Measurements from ENCODE around the gene ANKAR. TPM values are rescaled to one million over a fixed set of nuclear protein-coding genes. Genes with fewer than 3 reads are reported as not detected.

The ANKAR gene
- total and polyA plus RNA-seq, 12 donors = 2.4 to 17.2 (median 6.0) TPM

- peak in 1 of 7 donors; percentile 13 for DNase-seq
- intact Hi-C loops (cut with DNase I) = no loop called here
- 86 to 90% (median 88%) methylated on average over 9 of the region's 9 CpGs for WGBS, 4 donors
- Histone ChIP-seq H3K27me3 (no peaks in the 10 kb centered on the region), H3K9me3 (replicated peaks in 1 of 3) (no peaks in the 10 kb centered on the region), H3K36me3 (replicated peaks in 1 of 2) (no peaks in the 10 kb centered on the region), H3K4me3 (no peak overlapping the region), H3K4me1 (replicated peaks in 1 of 2) (peaks cover 0 to 5% of the 10 kb centered on the region in 2 donors), H3K27ac (peak overlapping the region in 2 of 5 donors; percentile 8 to 24)
- TF ChIP-seq CTCF (IDR thresholded peaks at IDR 0.05) = peak in 2 of 6 experiments; percentile 21 to 33
- TF ChIP-seq POLR2A (IDR thresholded peaks at IDR 0.05) = no peak
Measured at GRCh38 chr2:189628817-189629530, 45.5 kb upstream of the ANKAR start.

GRCh38 chr2:189629531-189630453 lies 44.7 kb upstream of the ANKAR start:
- peak overlapping the region in 2 of 5 donors; percentile 8 to 24 for H3K27ac ChIP-seq
- WGBS, 4 donors = 70 to 76% (median 71%) methylated on average over 10 of the region's 10 CpGs
- no peak for DNase-seq
- no peaks in the 10 kb centered on the region for H3K27me3 ChIP-seq
- no peaks in the 10 kb centered on the region for H3K9me3 ChIP-seq (replicated peaks in 1 of 3)
- TF ChIP-seq POLR2A (IDR thresholded peaks at IDR 0.05) (no peak), CTCF (IDR thresholded peaks at IDR 0.05) (peak in 1 of 6 experiments; percentile 2)
- intact Hi-C loops (cut with DNase I) = loop anchor here (5.0 to 10.0 kb wide), 3 partner anchors 45 to 165 kb away; partner anchors contain the start of gene SLC40A1 (in 2 of the 2)
- H3K4me3 ChIP-seq = no peak overlapping the region
- H3K4me1 ChIP-seq (replicated peaks in 1 of 2) = peaks cover 0 to 5% of the 10 kb centered on the region in 2 donors
- no peaks in the 10 kb centered on the region for H3K36me3 ChIP-seq (replicated peaks in 1 of 2)

- H3K27me3 ChIP-seq = no peaks in the 10 kb centered on the region
- peaks cover 0 to 5% of the 10 kb centered on the region in 2 donors for H3K4me1 ChIP-seq (replicated peaks in 1 of 2)
- TF ChIP-seq CTCF (IDR thresholded peaks at IDR 0.05) (no peak), POLR2A (IDR thresholded peaks at IDR 0.05) (no peak)
- H3K36me3 ChIP-seq (replicated peaks in 1 of 2) = no peaks in the 10 kb centered on the region
- no peak overlapping the region for H3K27ac ChIP-seq
- no peaks in the 10 kb centered on the region for H3K9me3 ChIP-seq (replicated peaks in 1 of 3)
- 67 to 81% (median 75%) methylated on average over 4 of the region's 4 CpGs for WGBS, 4 donors
- no peak overlapping the region for H3K4me3 ChIP-seq
- intact Hi-C loops (cut with DNase I) = loop anchor here (5.0 to 10.0 kb wide), 3 partner anchors 47 to 167 kb away; partner anchors contain the start of gene SLC40A1 (in 2 of the 2)
- no peak for DNase-seq
Measured at GRCh38 chr2:189631849-189632248, 42.6 kb upstream of the ANKAR start.

- Histone ChIP-seq H3K27ac (no peak overlapping the region), H3K9me3 (replicated peaks in 1 of 3) (no peaks in the 10 kb centered on the region), H3K4me1 (replicated peaks in 1 of 2) (peaks cover 0 to 5% of the 10 kb centered on the region in 2 donors), H3K27me3 (no peaks in the 10 kb centered on the region), H3K36me3 (replicated peaks in 1 of 2) (no peaks in the 10 kb centered on the region), H3K4me3 (no peak overlapping the region)
- 67 to 82% (median 79%) methylated on average over 5 of the region's 5 CpGs for WGBS, 4 donors
- TF ChIP-seq POLR2A (IDR thresholded peaks at IDR 0.05) (no peak), CTCF (IDR thresholded peaks at IDR 0.05) (peak; percentile 31 to 59 (median 48))
- peak in 5 of 7 donors; percentile 27 to 44 (median 37) for DNase-seq
- intact Hi-C loops (cut with DNase I) = loop anchor here (5.0 to 10.0 kb wide), 3 partner anchors 49 to 169 kb away; partner anchors contain the start of gene SLC40A1 (in 2 of the 2)
Measured at GRCh38 chr2:189633392-189633811, 41.1 kb upstream of the ANKAR start.
